HEK293T (cell line): Measurements from ENCODE around the gene NNT.

Experiments
- CTCF ChIA-PET: fragments of 350-600 bp; formaldehyde crosslinking; extraction: SDS; loops from one replicate; lab custom pipeline; 2021; ENCODE audit warnings: antibody characterized with exemption, inconsistent platforms; lab: Yijun Ruan, JAX
- POLR2A ChIA-PET: fragments of 350-600 bp; formaldehyde crosslinking; extraction: SDS; loops from one replicate; lab custom pipeline; 2020; ENCODE audit warnings: antibody characterized with exemption, inconsistent platforms; lab: Yijun Ruan, JAX
- DNase-seq: peaks from one replicate; pipeline ENCODE4 v3.0.0; 2012; ENCODE audit warnings: mixed read lengths; ENCODE audit errors: extremely low spot score
- ARNT ChIP-seq: fragments of 450-650 bp; IDR thresholded peaks from 2 replicates; pipeline ENCODE4 v1.6.1; 2017; ENCODE audit warnings: mild to moderate bottlenecking
- BHLHE40 ChIP-seq: fragments of 450-650 bp; IDR thresholded peaks from 2 replicates; pipeline ENCODE4 v1.6.1; 2016; ENCODE audit warnings: mild to moderate bottlenecking, moderate library complexity, borderline replicate concordance
- CTBP1 ChIP-seq: fragments of 450-650 bp; IDR thresholded peaks from 2 replicates; pipeline ENCODE4 v1.6.1; 2016; ENCODE audit warnings: borderline replicate concordance
- ELF4 ChIP-seq: fragments of 450-650 bp; IDR thresholded peaks from 2 replicates; pipeline ENCODE4 v1.6.1; 2017; ENCODE audit warnings: antibody characterized with exemption
- FOXA1 ChIP-seq: fragments of 450-650 bp; IDR thresholded peaks from 2 replicates; pipeline ENCODE4 v1.6.1; 2016; ENCODE audit warnings: mild to moderate bottlenecking
- FOXK2 ChIP-seq: fragments of 450-650 bp; IDR thresholded peaks from 2 replicates; pipeline ENCODE4 v1.6.1; 2016; ENCODE audit warnings: mild to moderate bottlenecking
- FOXM1 ChIP-seq: fragments of 450-650 bp; IDR thresholded peaks from 2 replicates; pipeline ENCODE4 v1.6.1; 2017; ENCODE audit warnings: mild to moderate bottlenecking, borderline replicate concordance
- HDGF ChIP-seq: fragments of 450-650 bp; IDR thresholded peaks from 2 replicates; pipeline ENCODE4 v1.6.1; 2017; ENCODE audit warnings: antibody characterized with exemption, borderline replicate concordance
- L3MBTL2 ChIP-seq: fragments of 450-650 bp; conservative IDR thresholded peaks from 2 replicates; pipeline ENCODE4 v1.6.1; 2016; ENCODE audit warnings: mild to moderate bottlenecking
- LEF1 ChIP-seq: fragments of 450-650 bp; IDR thresholded peaks from 2 replicates; pipeline ENCODE4 v1.6.1; 2017; ENCODE audit warnings: mild to moderate bottlenecking, borderline replicate concordance
- NFRKB ChIP-seq: fragments of 450-650 bp; IDR thresholded peaks from 2 replicates; pipeline ENCODE4 v1.6.1; 2016; ENCODE audit warnings: mild to moderate bottlenecking, moderate library complexity
- PKNOX1 ChIP-seq: fragments of 450-650 bp; IDR thresholded peaks from 2 replicates; pipeline ENCODE4 v1.6.1; 2016
- SP1 ChIP-seq: fragments of 450-650 bp; IDR thresholded peaks from 2 replicates; pipeline ENCODE4 v1.6.1; 2017
- SUZ12 ChIP-seq: fragments of 450-650 bp; IDR thresholded peaks from 2 replicates; pipeline ENCODE4 v1.6.1; 2016; ENCODE audit warnings: mild to moderate bottlenecking
- TARDBP ChIP-seq: fragments of 450-650 bp; IDR thresholded peaks from 2 replicates; pipeline ENCODE4 v1.6.1; 2016
- ZNF384 ChIP-seq: fragments of 450-650 bp; IDR thresholded peaks from 2 replicates; pipeline ENCODE4 v1.6.1; 2016

NNT gene

DNA sequence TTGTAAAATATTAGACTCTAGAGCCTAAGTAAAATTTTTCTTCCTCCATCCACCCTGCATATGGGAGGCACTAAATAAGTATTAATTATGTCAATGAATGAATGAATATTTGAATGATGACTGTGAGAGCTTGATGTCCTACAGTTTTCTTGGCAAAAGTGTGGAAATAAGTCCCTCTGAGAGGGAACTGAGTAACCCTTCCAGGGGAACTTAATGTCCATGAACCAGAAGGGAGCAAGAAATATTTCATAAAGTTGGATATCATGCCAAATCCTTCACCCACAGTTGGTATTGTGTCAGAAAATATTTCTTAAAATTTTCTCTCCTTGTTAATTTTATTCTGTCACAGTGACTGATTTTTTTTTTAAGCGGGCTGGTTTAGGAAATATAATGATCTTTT, 36.6 kb downstream of the NNT start:
- POLR2A ChIA-PET: no interaction called here
- no peak for DNase-seq
- TF ChIP-seq SP1: no peak
- no peak for TF ChIP-seq FOXK2
- TF ChIP-seq ZNF384: no peak
- no peak for TF ChIP-seq FOXM1
- TF ChIP-seq SUZ12: no peak
- TF ChIP-seq ARNT: no peak
- TF ChIP-seq BHLHE40: no peak
- no peak for TF ChIP-seq FOXA1
- no peak for TF ChIP-seq NFRKB
- TF ChIP-seq TARDBP: no peak
- TF ChIP-seq LEF1: no peak
- no peak for TF ChIP-seq CTBP1
- no peak for TF ChIP-seq PKNOX1
- CTCF ChIA-PET: no interaction called here

GRCh38 chr5:43642428-43642827, 39.4 kb downstream of the NNT start:
- no peak for DNase-seq
- POLR2A ChIA-PET: no interaction called here
- CTCF ChIA-PET: interaction anchor here (0.6 kb wide), 1 partner anchor 81 kb away, joined by 4 read pairs; no protein-coding TSS in a partner anchor
- no peak for TF ChIP-seq ELF4
- no peak for TF ChIP-seq FOXA1

- ChIA-PET POLR2A (no interaction called here), CTCF (interaction anchor here (0.6 kb wide), 1 partner anchor 82 kb away, joined by 4 read pairs; no protein-coding TSS in a partner anchor)
- DNase-seq: no peak
- no peak for TF ChIP-seq FOXA1
- no peak for TF ChIP-seq SUZ12
- no peak for TF ChIP-seq SP1
- no peak for TF ChIP-seq LEF1
- TF ChIP-seq HDGF: no peak
- no peak for TF ChIP-seq TARDBP
- TF ChIP-seq CTBP1: no peak
- TF ChIP-seq FOXM1: no peak
- TF ChIP-seq L3MBTL2: no peak
- TF ChIP-seq FOXK2: no peak
- no peak for TF ChIP-seq ARNT
- TF ChIP-seq ZNF384: no peak
- no peak for TF ChIP-seq NFRKB
- no peak for TF ChIP-seq ELF4
- no peak for TF ChIP-seq PKNOX1
- TF ChIP-seq BHLHE40: no peak
Observed at GRCh38 chr5:43643327-43643726, 40.3 kb downstream of the NNT start.

DNA sequence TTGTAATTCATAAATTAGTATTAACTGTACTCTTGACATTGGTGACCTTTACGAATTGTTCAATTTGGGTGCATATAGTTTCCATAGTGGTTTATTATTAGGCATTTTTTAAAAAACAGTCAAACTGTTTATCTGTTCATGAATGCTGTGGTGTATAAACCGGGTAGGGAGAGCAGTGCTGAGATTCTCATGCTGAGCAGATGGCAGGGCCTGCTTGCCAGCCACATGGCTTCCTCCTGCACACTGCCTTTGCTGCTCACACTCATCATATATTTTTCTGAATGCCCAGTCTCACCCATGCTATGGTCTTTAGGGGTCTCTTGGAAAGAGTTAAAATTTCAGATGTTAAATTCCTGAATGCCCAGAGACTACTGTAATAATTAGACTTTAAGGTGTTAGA, 40.8 kb downstream of the NNT start:
- ChIA-PET POLR2A (no interaction called here), CTCF (no interaction called here)
- DNase-seq: no peak
- no peak for TF ChIP-seq ARNT
- TF ChIP-seq SP1: no peak
- TF ChIP-seq BHLHE40: no peak
- no peak for TF ChIP-seq FOXA1
- TF ChIP-seq SUZ12: no peak
- no peak for TF ChIP-seq TARDBP
- TF ChIP-seq HDGF: no peak
- TF ChIP-seq NFRKB: no peak
- TF ChIP-seq ELF4: no peak
- no peak for TF ChIP-seq ZNF384
- no peak for TF ChIP-seq LEF1
- no peak for TF ChIP-seq L3MBTL2
- TF ChIP-seq FOXK2: no peak
- TF ChIP-seq FOXM1: no peak

DNA sequence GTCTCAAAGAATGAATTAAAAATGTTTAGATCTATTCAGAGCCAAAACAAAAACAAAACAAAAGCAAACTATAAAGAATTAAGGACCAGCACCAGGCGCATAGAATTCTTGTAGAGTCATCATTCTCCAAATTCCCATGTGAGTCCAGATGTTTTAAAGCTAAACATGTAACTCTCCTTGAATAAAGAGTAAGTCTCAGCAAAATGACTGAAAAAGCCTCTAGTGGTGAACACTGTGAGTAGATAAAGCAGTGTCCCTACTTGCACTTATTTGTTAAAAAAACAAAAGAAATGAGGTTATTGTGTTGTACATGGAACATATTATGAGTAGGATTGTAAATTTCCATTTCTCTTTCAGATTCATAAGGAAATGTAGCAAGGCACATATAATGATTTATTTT, 44.0 kb downstream of the NNT start:
- CTCF ChIA-PET: no interaction called here
- DNase-seq: no peak
- POLR2A ChIA-PET: no interaction called here
- TF ChIP-seq PKNOX1: no peak
- no peak for TF ChIP-seq NFRKB

- TF ChIP-seq FOXK2: no peak
- no peak for TF ChIP-seq FOXM1
- no peak for TF ChIP-seq PKNOX1
- TF ChIP-seq L3MBTL2: no peak
- no peak for TF ChIP-seq TARDBP
- DNase-seq: no peak
- ChIA-PET CTCF (no interaction called here), POLR2A (no interaction called here)
Observed at GRCh38 chr5:43647789-43648188, 44.8 kb downstream of the NNT start.
